ENCODE data around the gene RYR1.

Gene RYR1

DNA sequence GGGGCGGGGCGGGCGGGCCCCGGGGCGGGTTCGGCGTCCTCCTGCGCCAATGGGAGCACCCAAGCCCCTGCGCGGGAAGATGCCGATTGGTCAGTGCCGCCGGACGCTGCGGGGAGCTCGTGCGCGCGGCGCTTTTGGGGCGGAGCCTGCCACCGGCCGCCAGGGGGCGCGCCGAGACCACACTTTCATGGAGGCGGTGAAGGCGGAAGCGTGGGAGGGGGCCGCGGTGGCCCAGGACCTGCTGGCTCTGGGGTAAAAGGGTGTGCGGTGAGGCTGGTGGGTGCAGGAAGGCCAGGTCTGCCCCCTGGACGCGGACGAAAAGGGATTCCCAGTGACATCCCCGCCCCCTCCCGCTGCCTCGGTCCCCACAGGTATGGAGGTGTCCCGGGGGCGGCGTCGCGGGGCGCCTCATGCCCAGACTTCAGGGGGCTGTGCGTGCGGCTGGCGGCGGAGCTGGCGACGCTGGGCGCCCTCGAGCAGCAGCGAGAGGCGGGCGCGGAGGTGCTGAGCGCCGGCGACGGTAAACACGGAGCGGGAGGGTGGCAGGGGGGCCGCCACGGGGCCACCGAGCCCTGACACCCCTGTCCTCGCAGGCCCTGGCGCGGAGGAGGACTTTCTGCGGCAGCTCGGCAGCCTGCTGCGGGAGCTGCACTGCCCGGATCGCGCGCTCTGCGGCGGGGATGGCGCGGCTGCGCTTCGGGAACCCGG is 30.4 kb upstream of the RYR1 start, which contains the start of gene FAM98C (continued):
- TF ChIP-seq ZNF76 (tag by site-specific recombination; IDR thresholded peaks at IDR 0.05; ENCODE audit: borderline replicate concordance, low read depth) (peak; percentile 68; the same call in 1 of the 2 replicates), ZNF184 (tag by site-specific recombination; IDR thresholded peaks at IDR 0.05) (no peak), ZNF16 (tag by site-specific recombination; IDR thresholded peaks at IDR 0.05; ENCODE audit: low read depth) (no peak), KLF7 (tag by site-specific recombination; IDR thresholded peaks at IDR 0.05; ENCODE audit: borderline replicate concordance) (peak; percentile 95), ZSCAN16 (tag by site-specific recombination; IDR thresholded peaks at IDR 0.05) (0 out of 2 replicates have a peak, but pooled peaks have one; percentile 45), ZNF677 (tag by site-specific recombination; IDR thresholded peaks at IDR 0.05) (no peak; the same call in 1 of the 2 replicates), GLI2 (tag by site-specific recombination; IDR thresholded peaks at IDR 0.05; ENCODE audit: borderline replicate concordance, low read depth) (no peak), ZNF610 (tag by site-specific recombination; IDR thresholded peaks at IDR 0.05; ENCODE audit: borderline replicate concordance) (no peak; the same call in 1 of the 2 replicates), ZBTB20 (tag by site-specific recombination; IDR thresholded peaks at IDR 0.05) (peak; percentile 95), ZBTB17 (tag by site-specific recombination; IDR thresholded peaks at IDR 0.05) (peak; percentile 77; the same call in 1 of the 2 replicates), ZNF423 (tag by site-specific recombination; IDR thresholded peaks at IDR 0.05) (peak; percentile 91), ZNF48 (tag by site-specific recombination; IDR thresholded peaks at IDR 0.05) (no peak), ZNF791 (tag by site-specific recombination; IDR thresholded peaks at IDR 0.05) (peak; percentile 34; the same call in 1 of the 2 replicates), ZNF2 (tag by site-specific recombination; IDR thresholded peaks at IDR 0.05) (peak; percentile 94), ZNF830 (tag by site-specific recombination; IDR thresholded peaks at IDR 0.05; ENCODE audit: low read depth) (no peak), KLF1 (tag by site-specific recombination; IDR thresholded peaks at IDR 0.05) (peak; percentile 93), GLIS2 (tag by site-specific recombination; IDR thresholded peaks at IDR 0.05) (peak; percentile 100), SCRT1 (tag by site-specific recombination; IDR thresholded peaks at IDR 0.05; ENCODE audit: borderline replicate concordance) (peak; percentile 13; the same call in 1 of the 2 replicates), ZNF10 (tag by site-specific recombination; IDR thresholded peaks at IDR 0.05) (peak; percentile 91)
- TF ChIP-seq, protein P1, sequence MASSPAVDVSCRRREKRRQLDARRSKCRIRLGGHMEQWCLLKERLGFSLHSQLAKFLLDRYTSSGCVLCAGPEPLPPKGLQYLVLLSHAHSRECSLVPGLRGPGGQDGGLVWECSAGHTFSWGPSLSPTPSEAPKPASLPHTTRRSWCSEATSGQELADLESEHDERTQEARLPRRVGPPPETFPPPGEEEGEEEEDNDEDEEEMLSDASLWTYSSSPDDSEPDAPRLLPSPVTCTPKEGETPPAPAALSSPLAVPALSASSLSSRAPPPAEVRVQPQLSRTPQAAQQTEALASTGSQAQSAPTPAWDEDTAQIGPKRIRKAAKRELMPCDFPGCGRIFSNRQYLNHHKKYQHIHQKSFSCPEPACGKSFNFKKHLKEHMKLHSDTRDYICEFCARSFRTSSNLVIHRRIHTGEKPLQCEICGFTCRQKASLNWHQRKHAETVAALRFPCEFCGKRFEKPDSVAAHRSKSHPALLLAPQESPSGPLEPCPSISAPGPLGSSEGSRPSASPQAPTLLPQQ (tag by site-specific recombination; IDR thresholded peaks at IDR 0.05), result peak; percentile 92
- TF ChIP-seq, protein P2, sequence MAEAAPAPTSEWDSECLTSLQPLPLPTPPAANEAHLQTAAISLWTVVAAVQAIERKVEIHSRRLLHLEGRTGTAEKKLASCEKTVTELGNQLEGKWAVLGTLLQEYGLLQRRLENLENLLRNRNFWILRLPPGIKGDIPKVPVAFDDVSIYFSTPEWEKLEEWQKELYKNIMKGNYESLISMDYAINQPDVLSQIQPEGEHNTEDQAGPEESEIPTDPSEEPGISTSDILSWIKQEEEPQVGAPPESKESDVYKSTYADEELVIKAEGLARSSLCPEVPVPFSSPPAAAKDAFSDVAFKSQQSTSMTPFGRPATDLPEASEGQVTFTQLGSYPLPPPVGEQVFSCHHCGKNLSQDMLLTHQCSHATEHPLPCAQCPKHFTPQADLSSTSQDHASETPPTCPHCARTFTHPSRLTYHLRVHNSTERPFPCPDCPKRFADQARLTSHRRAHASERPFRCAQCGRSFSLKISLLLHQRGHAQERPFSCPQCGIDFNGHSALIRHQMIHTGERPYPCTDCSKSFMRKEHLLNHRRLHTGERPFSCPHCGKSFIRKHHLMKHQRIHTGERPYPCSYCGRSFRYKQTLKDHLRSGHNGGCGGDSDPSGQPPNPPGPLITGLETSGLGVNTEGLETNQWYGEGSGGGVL (tag by site-specific recombination; IDR thresholded peaks at IDR 0.05), result peak; percentile 75; the same call in 1 of the 2 replicates
- TF ChIP-seq, protein P3, sequence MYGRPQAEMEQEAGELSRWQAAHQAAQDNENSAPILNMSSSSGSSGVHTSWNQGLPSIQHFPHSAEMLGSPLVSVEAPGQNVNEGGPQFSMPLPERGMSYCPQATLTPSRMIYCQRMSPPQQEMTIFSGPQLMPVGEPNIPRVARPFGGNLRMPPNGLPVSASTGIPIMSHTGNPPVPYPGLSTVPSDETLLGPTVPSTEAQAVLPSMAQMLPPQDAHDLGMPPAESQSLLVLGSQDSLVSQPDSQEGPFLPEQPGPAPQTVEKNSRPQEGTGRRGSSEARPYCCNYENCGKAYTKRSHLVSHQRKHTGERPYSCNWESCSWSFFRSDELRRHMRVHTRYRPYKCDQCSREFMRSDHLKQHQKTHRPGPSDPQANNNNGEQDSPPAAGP (tag by site-specific recombination; IDR thresholded peaks at IDR 0.05), result peak; percentile 96
- TF ChIP-seq, protein P4, sequence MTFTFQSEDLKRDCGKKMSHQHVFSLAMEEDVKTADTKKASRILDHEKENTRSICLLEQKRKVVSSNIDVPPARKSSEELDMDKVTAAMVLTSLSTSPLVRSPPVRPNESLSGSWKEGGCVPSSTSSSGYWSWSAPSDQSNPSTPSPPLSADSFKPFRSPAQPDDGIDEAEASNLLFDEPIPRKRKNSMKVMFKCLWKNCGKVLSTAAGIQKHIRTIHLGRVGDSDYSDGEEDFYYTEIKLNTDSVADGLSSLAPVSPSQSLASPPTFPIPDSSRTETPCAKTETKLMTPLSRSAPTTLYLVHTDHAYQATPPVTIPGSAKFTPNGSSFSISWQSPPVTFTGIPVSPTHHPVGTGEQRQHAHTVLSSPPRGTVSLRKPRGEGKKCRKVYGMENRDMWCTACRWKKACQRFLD (tag by site-specific recombination; IDR thresholded peaks at IDR 0.05), result no peak
- TF ChIP-seq, protein P5, sequence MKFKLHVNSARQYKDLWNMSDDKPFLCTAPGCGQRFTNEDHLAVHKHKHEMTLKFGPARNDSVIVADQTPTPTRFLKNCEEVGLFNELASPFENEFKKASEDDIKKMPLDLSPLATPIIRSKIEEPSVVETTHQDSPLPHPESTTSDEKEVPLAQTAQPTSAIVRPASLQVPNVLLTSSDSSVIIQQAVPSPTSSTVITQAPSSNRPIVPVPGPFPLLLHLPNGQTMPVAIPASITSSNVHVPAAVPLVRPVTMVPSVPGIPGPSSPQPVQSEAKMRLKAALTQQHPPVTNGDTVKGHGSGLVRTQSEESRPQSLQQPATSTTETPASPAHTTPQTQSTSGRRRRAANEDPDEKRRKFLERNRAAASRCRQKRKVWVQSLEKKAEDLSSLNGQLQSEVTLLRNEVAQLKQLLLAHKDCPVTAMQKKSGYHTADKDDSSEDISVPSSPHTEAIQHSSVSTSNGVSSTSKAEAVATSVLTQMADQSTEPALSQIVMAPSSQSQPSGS (tag by site-specific recombination; IDR thresholded peaks at IDR 0.05; ENCODE audit: low read depth), result no peak
- TF ChIP-seq, protein P6, sequence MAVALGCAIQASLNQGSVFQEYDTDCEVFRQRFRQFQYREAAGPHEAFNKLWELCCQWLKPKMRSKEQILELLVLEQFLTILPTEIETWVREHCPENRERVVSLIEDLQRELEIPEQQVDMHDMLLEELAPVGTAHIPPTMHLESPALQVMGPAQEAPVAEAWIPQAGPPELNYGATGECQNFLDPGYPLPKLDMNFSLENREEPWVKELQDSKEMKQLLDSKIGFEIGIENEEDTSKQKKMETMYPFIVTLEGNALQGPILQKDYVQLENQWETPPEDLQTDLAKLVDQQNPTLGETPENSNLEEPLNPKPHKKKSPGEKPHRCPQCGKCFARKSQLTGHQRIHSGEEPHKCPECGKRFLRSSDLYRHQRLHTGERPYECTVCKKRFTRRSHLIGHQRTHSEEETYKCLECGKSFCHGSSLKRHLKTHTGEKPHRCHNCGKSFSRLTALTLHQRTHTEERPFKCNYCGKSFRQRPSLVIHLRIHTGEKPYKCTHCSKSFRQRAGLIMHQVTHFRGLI (tag by site-specific recombination; IDR thresholded peaks at IDR 0.05), result peak; percentile 54; the same call in 1 of the 2 replicates
- TF ChIP-seq, protein P7, sequence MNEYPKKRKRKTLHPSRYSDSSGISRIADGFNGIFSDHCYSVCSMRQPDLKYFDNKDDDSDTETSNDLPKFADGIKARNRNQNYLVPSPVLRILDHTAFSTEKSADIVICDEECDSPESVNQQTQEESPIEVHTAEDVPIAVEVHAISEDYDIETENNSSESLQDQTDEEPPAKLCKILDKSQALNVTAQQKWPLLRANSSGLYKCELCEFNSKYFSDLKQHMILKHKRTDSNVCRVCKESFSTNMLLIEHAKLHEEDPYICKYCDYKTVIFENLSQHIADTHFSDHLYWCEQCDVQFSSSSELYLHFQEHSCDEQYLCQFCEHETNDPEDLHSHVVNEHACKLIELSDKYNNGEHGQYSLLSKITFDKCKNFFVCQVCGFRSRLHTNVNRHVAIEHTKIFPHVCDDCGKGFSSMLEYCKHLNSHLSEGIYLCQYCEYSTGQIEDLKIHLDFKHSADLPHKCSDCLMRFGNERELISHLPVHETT (tag by site-specific recombination; IDR thresholded peaks at IDR 0.05), result peak; percentile 75
- TF ChIP-seq, protein P8, sequence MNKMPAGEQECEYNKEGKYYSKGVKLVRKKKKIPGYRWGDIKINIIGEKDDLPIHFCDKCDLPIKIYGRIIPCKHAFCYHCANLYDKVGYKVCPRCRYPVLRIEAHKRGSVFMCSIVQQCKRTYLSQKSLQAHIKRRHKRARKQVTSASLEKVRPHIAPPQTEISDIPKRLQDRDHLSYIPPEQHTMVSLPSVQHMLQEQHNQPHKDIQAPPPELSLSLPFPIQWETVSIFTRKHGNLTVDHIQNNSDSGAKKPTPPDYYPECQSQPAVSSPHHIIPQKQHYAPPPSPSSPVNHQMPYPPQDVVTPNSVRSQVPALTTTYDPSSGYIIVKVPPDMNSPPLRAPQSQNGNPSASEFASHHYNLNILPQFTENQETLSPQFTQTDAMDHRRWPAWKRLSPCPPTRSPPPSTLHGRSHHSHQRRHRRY (tag by site-specific recombination; IDR thresholded peaks at IDR 0.05), result no peak

All from HEK293 (cell line).